Measurements from ENCODE around the gene LYPD8.

Gene LYPD8

GRCh38 chr1:248702714-248703113, 52.8 kb downstream of the LYPD8 start, which contains the start of gene OR14I1:
OR14I1 (minus strand) TSS chr1:248702766.
- no peak for DNase-seq (ENCODE audit: low read depth in 1 of 2, low spot score in 1 of 2)

- no peak for DNase-seq (ENCODE audit: low read depth in 1 of 2, low spot score in 1 of 2)
Observed at GRCh38 chr1:248699099-248699498, 56.5 kb downstream of the LYPD8 start.

- no peak for DNase-seq (ENCODE audit: low read depth in 1 of 2, low spot score in 1 of 2)
Observed at GRCh38 chr1:248697907-248698306, 57.7 kb downstream of the LYPD8 start.

- DNase-seq (ENCODE audit: low read depth in 1 of 2, low spot score in 1 of 2) = no peak
Observed at GRCh38 chr1:248696774-248697173, 58.8 kb downstream of the LYPD8 start.

- no peak for DNase-seq (ENCODE audit: low read depth in 1 of 2, low spot score in 1 of 2)
Observed at GRCh38 chr1:248696261-248696660, 59.3 kb downstream of the LYPD8 start.

GRCh38 chr1:248695451-248696132, 60.0 kb downstream of the LYPD8 start:
- no peak for DNase-seq (ENCODE audit: low read depth in 1 of 2, low spot score in 1 of 2)

- DNase-seq (ENCODE audit: low read depth in 1 of 2, low spot score in 1 of 2) = no peak
Observed at GRCh38 chr1:248691567-248692155, 63.9 kb downstream of the LYPD8 start.

Measured in activated CD4-positive, alpha-beta T cell treated with anti-CD3 and anti-CD28 coated beads, Interleukin-2, amount 50 U/mL, for 24 hours (primary cell).